T-helper 17 cell (primary cell): ENCODE results near the gene PACRG. TPM values are rescaled to one million over a fixed set of nuclear protein-coding genes. Genes with fewer than 3 reads are reported as not detected.

Experiments used
- ATAC-seq: fragments of 150-1000 bp; cut with Tn5 transposase; 2 replicates; pipeline ENCODE4 v1.10.0; 2021; ENCODE audit warnings: mild to moderate bottlenecking, moderate library complexity
- DNase-seq, 3 donors: peaks; one replicate each; pipeline versions ENCODE4 v3.0.0 to v3.0.0-alpha.2; 2020 to 2021
- H3K9me3 ChIP-seq: one replicate; pipeline ENCODE4 v1.7.0; 2013; ENCODE audit warnings: low read length, mild to moderate bottlenecking; ENCODE audit not compliant: control insufficient read depth, poor library complexity, severe bottlenecking
- H3K27ac Mint-ChIP-seq: one replicate; pipeline ENCODE4 v1.8.0; 2022; ENCODE audit warnings: mild to moderate bottlenecking, moderate library complexity, mixed read lengths
- H3K27me3 Mint-ChIP-seq: one replicate; pipeline ENCODE4 v1.8.0; 2022; ENCODE audit warnings: mixed read lengths
- H3K36me3 Mint-ChIP-seq: one replicate; pipeline ENCODE4 v1.8.0; 2022; ENCODE audit warnings: low read depth, mixed read lengths
- H3K4me1 Mint-ChIP-seq: one replicate; pipeline ENCODE4 v1.8.0; 2022; ENCODE audit warnings: mild to moderate bottlenecking, mixed read lengths
- H3K4me3 Mint-ChIP-seq: one replicate; pipeline ENCODE4 v1.8.0; 2022; ENCODE audit warnings: mild to moderate bottlenecking, moderate library complexity, mixed read lengths
- total RNA-seq, 4 donors: library from RNA in 2 of 4; stranded (reverse) in 2 of 4; gene quantifications; one replicate each; pipeline ENCODE4 v1.2.3 and lab custom pipeline; 2022 to 2026

Gene PACRG
- total RNA-seq, 2 donors from 2014 or later, result 1.6 to 2.0 TPM

GRCh38 chr6:162829013-162829742 lies 101.4 kb downstream of the PACRG start:
- Mint-ChIP-seq H3K4me3 (no peak overlapping the region), H3K27ac (no peak overlapping the region)
- no peak for ATAC-seq

GRCh38 chr6:162833776-162834175 lies 106.0 kb downstream of the PACRG start:
- Mint-ChIP-seq H3K27me3 (no peaks in the 10 kb centered on the region), H3K4me1 (peaks cover 3% of the 10 kb centered on the region), H3K36me3 (no peaks in the 10 kb centered on the region), H3K27ac (no peak overlapping the region), H3K4me3 (no peak overlapping the region)
- no peak for ATAC-seq
- no peaks in the 10 kb centered on the region for H3K9me3 ChIP-seq
- no peak for DNase-seq

More at GRCh38 chr6:162829013-162829742, 101.4 kb downstream of the PACRG start:
- Mint-ChIP-seq H3K4me1 (peaks cover 9% of the 10 kb centered on the region), H3K36me3 (no peaks in the 10 kb centered on the region), H3K27me3 (no peaks in the 10 kb centered on the region)
- no peak for DNase-seq
- no peaks in the 10 kb centered on the region for H3K9me3 ChIP-seq

GRCh38 chr6:162845972-162846371 lies 118.2 kb downstream of the PACRG start:
- no peak overlapping the region for H3K27ac Mint-ChIP-seq
- peaks cover 3% of the 10 kb centered on the region for H3K36me3 Mint-ChIP-seq
- H3K27me3 Mint-ChIP-seq, result peaks cover 11% of the 10 kb centered on the region
- ATAC-seq, result no peak
- H3K4me3 Mint-ChIP-seq, result no peak overlapping the region
- H3K4me1 Mint-ChIP-seq, result peaks cover 2% of the 10 kb centered on the region
- DNase-seq, result no peak
- H3K9me3 ChIP-seq, result no peaks in the 10 kb centered on the region

GRCh38 chr6:162846723-162847122 lies 118.9 kb downstream of the PACRG start:
- H3K27me3 Mint-ChIP-seq, result peaks cover 11% of the 10 kb centered on the region
- H3K4me3 Mint-ChIP-seq, result no peak overlapping the region
- ATAC-seq (no peak), DNase-seq (no peak)
- no peaks in the 10 kb centered on the region for H3K9me3 ChIP-seq
- no peak overlapping the region for H3K27ac Mint-ChIP-seq
- peaks cover 3% of the 10 kb centered on the region for H3K36me3 Mint-ChIP-seq
- H3K4me1 Mint-ChIP-seq, result peaks cover 2% of the 10 kb centered on the region

GRCh38 chr6:162849269-162849668 lies 121.5 kb downstream of the PACRG start:
- H3K9me3 ChIP-seq, result no peaks in the 10 kb centered on the region
- peaks cover 11% of the 10 kb centered on the region for H3K27me3 Mint-ChIP-seq
- peaks cover 2% of the 10 kb centered on the region for H3K4me1 Mint-ChIP-seq
- ATAC-seq (no peak), DNase-seq (no peak)
- peaks cover 3% of the 10 kb centered on the region for H3K36me3 Mint-ChIP-seq
- H3K4me3 Mint-ChIP-seq, result no peak overlapping the region
- H3K27ac Mint-ChIP-seq, result no peak overlapping the region

GRCh38 chr6:162852192-162852591 lies 124.4 kb downstream of the PACRG start:
- ATAC-seq (no peak), DNase-seq (no peak)
- Mint-ChIP-seq H3K36me3 (no peaks in the 10 kb centered on the region), H3K27ac (no peak overlapping the region), H3K4me1 (no peaks in the 10 kb centered on the region), H3K27me3 (peaks cover 5% of the 10 kb centered on the region), H3K4me3 (no peak overlapping the region)
- no peaks in the 10 kb centered on the region for H3K9me3 ChIP-seq

GRCh38 chr6:162852840-162853577 lies 125.2 kb downstream of the PACRG start:
- Mint-ChIP-seq H3K4me1 (no peaks in the 10 kb centered on the region), H3K27me3 (peaks cover 5% of the 10 kb centered on the region), H3K4me3 (no peak overlapping the region), H3K27ac (no peak overlapping the region), H3K36me3 (no peaks in the 10 kb centered on the region)
- H3K9me3 ChIP-seq, result no peaks in the 10 kb centered on the region
- DNase-seq (no peak), ATAC-seq (no peak)

- ATAC-seq, result no peak
- Mint-ChIP-seq H3K4me1 (no peaks in the 10 kb centered on the region), H3K36me3 (no peaks in the 10 kb centered on the region), H3K27ac (no peak overlapping the region), H3K27me3 (peaks cover 5% of the 10 kb centered on the region), H3K4me3 (no peak overlapping the region)
- no peak for DNase-seq
- H3K9me3 ChIP-seq, result no peaks in the 10 kb centered on the region
Observed at GRCh38 chr6:162854228-162854627, 126.5 kb downstream of the PACRG start.

GRCh38 chr6:162854734-162855191 lies 127.0 kb downstream of the PACRG start:
- H3K36me3 Mint-ChIP-seq, result no peaks in the 10 kb centered on the region
- H3K4me1 Mint-ChIP-seq, result no peaks in the 10 kb centered on the region
- no peak for DNase-seq
- H3K9me3 ChIP-seq, result no peaks in the 10 kb centered on the region
- no peak overlapping the region for H3K27ac Mint-ChIP-seq
- peaks cover 5% of the 10 kb centered on the region for H3K27me3 Mint-ChIP-seq
- ATAC-seq, result no peak
- no peak overlapping the region for H3K4me3 Mint-ChIP-seq

GRCh38 chr6:162856885-162857284 lies 129.1 kb downstream of the PACRG start:
- no peak overlapping the region for H3K27ac Mint-ChIP-seq
- ATAC-seq (no peak), DNase-seq (no peak)
- no peaks in the 10 kb centered on the region for H3K36me3 Mint-ChIP-seq
- no peaks in the 10 kb centered on the region for H3K9me3 ChIP-seq
- peaks cover 9% of the 10 kb centered on the region for H3K27me3 Mint-ChIP-seq
- H3K4me3 Mint-ChIP-seq, result no peak overlapping the region
- H3K4me1 Mint-ChIP-seq, result no peaks in the 10 kb centered on the region

GRCh38 chr6:162857326-162857725 lies 129.6 kb downstream of the PACRG start:
- Mint-ChIP-seq H3K27me3 (peaks cover 11% of the 10 kb centered on the region), H3K4me3 (no peak overlapping the region), H3K4me1 (no peaks in the 10 kb centered on the region), H3K36me3 (no peaks in the 10 kb centered on the region), H3K27ac (no peak overlapping the region)
- no peak for DNase-seq
- ATAC-seq, result no peak
- no peaks in the 10 kb centered on the region for H3K9me3 ChIP-seq

- no peak overlapping the region for H3K4me3 Mint-ChIP-seq
- DNase-seq (no peak), ATAC-seq (no peak)
- H3K36me3 Mint-ChIP-seq, result no peaks in the 10 kb centered on the region
- no peaks in the 10 kb centered on the region for H3K4me1 Mint-ChIP-seq
- peaks cover 6% of the 10 kb centered on the region for H3K27me3 Mint-ChIP-seq
- H3K9me3 ChIP-seq, result no peaks in the 10 kb centered on the region
- no peak overlapping the region for H3K27ac Mint-ChIP-seq
Observed at GRCh38 chr6:162862462-162862861, 134.7 kb downstream of the PACRG start.

GRCh38 chr6:162862941-162863340 lies 135.2 kb downstream of the PACRG start:
- H3K27me3 Mint-ChIP-seq, result peaks cover 6% of the 10 kb centered on the region
- DNase-seq (no peak), ATAC-seq (no peak)
- no peaks in the 10 kb centered on the region for H3K36me3 Mint-ChIP-seq
- no peak overlapping the region for H3K27ac Mint-ChIP-seq
- H3K4me1 Mint-ChIP-seq, result no peaks in the 10 kb centered on the region
- H3K4me3 Mint-ChIP-seq, result no peak overlapping the region
- H3K9me3 ChIP-seq, result no peaks in the 10 kb centered on the region
